ENCODE measurements around the gene ATF4.

ATF4 gene

GRCh38 chr22:39530692-39531331, 10.4 kb downstream of the ATF4 start:
- DNase-seq, result no peak

GRCh38 chr22:39532215-39533073, 12.1 kb downstream of the ATF4 start, which contains the start of gene RPS19BP1:
RPS19BP1 (minus strand) TSS chr22:39532748; CDS start chr22:39532738, 10 bp downstream.
- peak; percentile 99 for DNase-seq

GRCh38 chr22:39534092-39534506, 13.7 kb downstream of the ATF4 start:
- DNase-seq, result no peak

- DNase-seq, result peak; percentile 89
Measured at GRCh38 chr22:39534591-39535356, 14.4 kb downstream of the ATF4 start.

- peak; percentile 23 for DNase-seq
Measured at GRCh38 chr22:39535357-39535725, 15.0 kb downstream of the ATF4 start.

- DNase-seq, result peak; percentile 12
Measured at GRCh38 chr22:39535831-39536449, 15.6 kb downstream of the ATF4 start.

GRCh38 chr22:39536711-39537110, 16.3 kb downstream of the ATF4 start:
- DNase-seq, result peak; percentile 16

- peak; percentile 11 for DNase-seq
Measured at GRCh38 chr22:39537975-39538374, 17.6 kb downstream of the ATF4 start.

- DNase-seq, result no peak
Measured at GRCh38 chr22:39543095-39543494, 22.7 kb downstream of the ATF4 start.

- no peak for DNase-seq
Measured at GRCh38 chr22:39545386-39546365, 25.3 kb downstream of the ATF4 start.

GRCh38 chr22:39546889-39547586, 26.7 kb downstream of the ATF4 start:
- no peak for DNase-seq

GRCh38 chr22:39547587-39547947, 27.2 kb downstream of the ATF4 start:
- DNase-seq, result no peak

GRCh38 chr22:39553429-39553828, 33.1 kb downstream of the ATF4 start:
- no peak for DNase-seq

GRCh38 chr22:39554151-39554550, 33.8 kb downstream of the ATF4 start:
- DNase-seq, result no peak

GRCh38 chr22:39556970-39557841, 36.8 kb downstream of the ATF4 start:
- DNase-seq, result no peak

- DNase-seq, result no peak
Measured at GRCh38 chr22:39558254-39558727, 37.9 kb downstream of the ATF4 start.

- DNase-seq, result no peak
Measured at GRCh38 chr22:39558950-39559349, 38.6 kb downstream of the ATF4 start.

GRCh38 chr22:39559456-39560105, 39.2 kb downstream of the ATF4 start:
- no peak for DNase-seq

GRCh38 chr22:39560127-39560526, 39.8 kb downstream of the ATF4 start:
- DNase-seq, result no peak
